ENCODE data around the gene CCZ1B. TPM values are rescaled to one million over a fixed set of nuclear protein-coding genes. Genes with fewer than 3 reads are reported as not detected.
"Not testable (repeated sequence)": the region's sequence is repeated elsewhere in the genome, so short reads cannot be mapped to it uniquely, and the experiment has no call there.

CCZ1B gene
- total RNA-seq (2021), result 106 and 166 TPM in 2 replicates
- percentile 89 among the genes with signal in this experiment for Bru-seq, nascent RNA
- percentile 90 among the genes with signal in this experiment for BruChase-seq, experiment 1, labeled RNA remaining after a 2-hour chase
- percentile 85 among the genes with signal in this experiment for BruChase-seq, experiment 2, labeled RNA remaining after a 6-hour chase
- long read RNA-seq, transcript CCZ1B-205 (3 exons, 748 nt), result minor isoform, 7 of 244 reads
- long read RNA-seq, transcript CCZ1B-201 (15 exons, 2,885 nt), result major isoform, 212 of 244 reads
- long read RNA-seq, partial matches to known transcripts, result 5 of 244 reads
- long read RNA-seq, other reads (novel, unspliced or antisense), result 18 of 244 reads

GRCh38 chr7:6826151-6826550, at the start of gene CCZ1B:
Gene CCZ1B (minus strand): TSS chr7:6826275. CDS start chr7:6826197, 78 bp downstream.
- Histone ChIP-seq H3K27ac (peak within 1 kb of the TSS; percentile 52), H3K4me2 (peak within 1 kb of the TSS; percentile 76), H3K4me3 (peak within 1 kb of the TSS; percentile 61), H3K79me2 (ENCODE audit: low read depth) (peaks cover 19% of the 10 kb centered on the region), H3K36me3 (ENCODE audit: low read depth) (peaks cover 13% of the 10 kb centered on the region), H2AFZ (0 out of 2 replicates have a peak within 1 kb of the TSS, but pooled peaks have one; percentile 80), H3K4me1 (replicated peaks; ENCODE audit: insufficient read depth) (peaks cover 14% of the 10 kb centered on the region)
- DNase-seq, result peak; percentile 76 to 95
- CTCF ChIA-PET; H3K9me3 ChIP-seq (ENCODE audit: insufficient read depth, low read depth); H3K27me3 ChIP-seq (ENCODE audit: insufficient read depth, low read depth); BruUV-seq (replicated peaks); H3F3A ChIP-seq (ENCODE audit: insufficient read depth, low read depth); intact Hi-C loops (cut with micrococcal nuclease; ENCODE audit: unreplicated experiment); H3K9me2 ChIP-seq (ENCODE audit: insufficient read depth); H4K20me1 ChIP-seq (ENCODE audit: insufficient read depth); POLR2A ChIA-PET (ENCODE audit: unreplicated experiment): not testable (repeated sequence)

- DNase-seq; H3K9me2 ChIP-seq (ENCODE audit: insufficient read depth); intact Hi-C loops (cut with micrococcal nuclease; ENCODE audit: unreplicated experiment); H3K27me3 ChIP-seq (ENCODE audit: insufficient read depth, low read depth); POLR2A ChIA-PET (ENCODE audit: unreplicated experiment); H3K4me2 ChIP-seq; H4K20me1 ChIP-seq (ENCODE audit: insufficient read depth); H3K4me3 ChIP-seq; H3K79me2 ChIP-seq (ENCODE audit: low read depth); CTCF ChIA-PET; H3K27ac ChIP-seq; H2AFZ ChIP-seq; H3F3A ChIP-seq (ENCODE audit: insufficient read depth, low read depth); H3K9me3 ChIP-seq (ENCODE audit: insufficient read depth, low read depth); BruUV-seq (replicated peaks); H3K36me3 ChIP-seq (ENCODE audit: low read depth): not testable (repeated sequence)
- peaks cover 21% of the 10 kb centered on the region for H3K4me1 ChIP-seq (replicated peaks; ENCODE audit: insufficient read depth)
These were observed 48.9 kb upstream of the CCZ1B start for GRCh38 chr7:6875022-6875421.

DNA sequence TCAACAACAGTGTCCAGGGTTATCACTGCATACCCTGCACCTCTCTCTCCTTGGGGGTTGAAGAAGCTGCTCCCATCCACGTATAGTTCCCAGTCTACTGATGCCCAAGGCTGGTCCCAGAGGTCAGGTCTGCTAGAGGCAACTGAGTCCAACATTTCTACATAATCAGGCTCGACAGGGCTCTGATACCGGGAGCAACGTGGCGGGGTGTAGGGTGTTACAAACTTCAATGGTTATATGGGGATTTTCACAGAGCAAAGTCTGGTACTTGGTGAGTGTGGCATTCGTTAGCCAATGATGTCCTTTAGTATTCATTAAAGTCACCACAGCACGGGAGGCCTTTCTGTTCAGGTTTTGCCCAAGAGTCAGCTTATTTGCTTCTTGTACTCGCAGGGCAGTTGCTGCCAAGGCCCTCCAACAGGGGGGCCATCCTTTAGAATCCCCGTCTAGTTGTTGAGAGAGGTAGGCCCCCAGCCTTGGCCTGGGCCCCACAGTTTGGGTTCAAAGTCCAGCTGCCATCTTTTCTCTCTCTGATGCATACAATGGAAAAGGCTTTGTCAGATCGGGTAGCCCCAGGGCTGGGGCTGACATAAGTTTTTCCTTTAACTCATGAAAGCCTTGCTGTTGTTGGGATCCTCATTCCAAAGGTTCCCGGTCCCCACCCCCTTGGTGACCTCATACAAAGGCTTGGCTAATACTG, 46.3 kb upstream of the CCZ1B start:
- H3K4me3 ChIP-seq, result peak overlapping the region; percentile 5; the same call in 1 of the 2 replicates
- H3K27me3 ChIP-seq (ENCODE audit: insufficient read depth, low read depth); H3K9me2 ChIP-seq (ENCODE audit: insufficient read depth); H3K79me2 ChIP-seq (ENCODE audit: low read depth); H3F3A ChIP-seq (ENCODE audit: insufficient read depth, low read depth); CTCF ChIA-PET; H3K9me3 ChIP-seq (ENCODE audit: insufficient read depth, low read depth); DNase-seq; BruUV-seq (replicated peaks); H4K20me1 ChIP-seq (ENCODE audit: insufficient read depth); H3K36me3 ChIP-seq (ENCODE audit: low read depth): not testable (repeated sequence)
- H3K4me2 ChIP-seq, result peak overlapping the region; percentile 65
- POLR2A ChIA-PET (ENCODE audit: unreplicated experiment), result interaction anchor here (0.6 kb wide), 1 partner anchor 56 kb away, joined by 3 read pairs; no protein-coding TSS in a partner anchor
- peaks cover 21% of the 10 kb centered on the region for H3K4me1 ChIP-seq (replicated peaks; ENCODE audit: insufficient read depth)
- intact Hi-C loops (cut with micrococcal nuclease; ENCODE audit: unreplicated experiment), result loop anchor here (5.0 kb wide), 1 partner anchor 355 kb away; no protein-coding TSS in a partner anchor
- peak overlapping the region; percentile 49 for H3K27ac ChIP-seq
- peak overlapping the region; percentile 23; the same call in 1 of the 2 replicates for H2AFZ ChIP-seq

GRCh38 chr7:6871421-6872144, 45.5 kb upstream of the CCZ1B start:
- not testable (repeated sequence) for H3F3A ChIP-seq (ENCODE audit: insufficient read depth, low read depth); H3K9me3 ChIP-seq (ENCODE audit: insufficient read depth, low read depth); H3K79me2 ChIP-seq (ENCODE audit: low read depth); H3K36me3 ChIP-seq (ENCODE audit: low read depth); H3K9me2 ChIP-seq (ENCODE audit: insufficient read depth); BruUV-seq (replicated peaks); H3K27me3 ChIP-seq (ENCODE audit: insufficient read depth, low read depth); H4K20me1 ChIP-seq (ENCODE audit: insufficient read depth)
- Histone ChIP-seq H3K4me3 (peak overlapping the region; percentile 5; the same call in 1 of the 2 replicates), H3K4me2 (peak overlapping the region; percentile 65), H3K4me1 (replicated peaks; ENCODE audit: insufficient read depth) (peaks cover 21% of the 10 kb centered on the region), H2AFZ (peak overlapping the region; percentile 74; the same call in 1 of the 2 replicates), H3K27ac (peak overlapping the region; percentile 49)
- peak; percentile 80 to 84 for DNase-seq
- ChIA-PET CTCF (interaction anchor here (0.9 kb wide), 1 partner anchor 13 kb away, joined by 4 read pairs; no protein-coding TSS in a partner anchor), POLR2A (ENCODE audit: unreplicated experiment) (interaction anchor here (0.6 kb wide), 2 partner anchors 136 to 641 kb away, joined by 3 read pairs; no protein-coding TSS in a partner anchor)
- peak; percentile 61; the same call in 1 of the 2 replicates for TF ChIP-seq CTCF (conservative IDR thresholded peaks at IDR 0.05)
- intact Hi-C loops (cut with micrococcal nuclease; ENCODE audit: unreplicated experiment), result loop anchor here (5.0 kb wide), 1 partner anchor 354 kb away; no protein-coding TSS in a partner anchor

DNA sequence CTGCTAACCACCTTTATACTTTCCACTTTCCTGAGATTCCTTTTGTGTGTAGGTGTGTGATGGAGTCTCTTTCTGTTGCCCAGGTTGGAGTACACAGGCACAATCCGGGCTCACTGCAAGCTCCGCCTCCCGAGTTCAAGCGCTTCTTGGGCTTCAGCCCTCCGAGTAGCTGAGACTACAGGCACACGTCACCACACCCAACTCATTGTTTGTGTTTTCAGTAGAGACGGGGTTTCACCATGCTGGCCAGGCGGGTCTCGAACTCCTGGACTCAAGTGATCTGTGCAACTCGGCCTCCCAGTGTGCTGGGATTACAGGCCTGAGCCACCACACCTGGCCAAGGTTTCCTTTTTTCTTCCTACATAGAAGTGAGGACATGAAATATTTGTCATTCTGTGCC, 38.7 kb upstream of the CCZ1B start:
- H3K36me3 ChIP-seq (ENCODE audit: low read depth); intact Hi-C loops (cut with micrococcal nuclease; ENCODE audit: unreplicated experiment); H3K27me3 ChIP-seq (ENCODE audit: insufficient read depth, low read depth); H3K4me1 ChIP-seq (replicated peaks; ENCODE audit: insufficient read depth); H3K9me3 ChIP-seq (ENCODE audit: insufficient read depth, low read depth); DNase-seq; H3F3A ChIP-seq (ENCODE audit: insufficient read depth, low read depth); POLR2A ChIA-PET (ENCODE audit: unreplicated experiment); H3K4me3 ChIP-seq; H3K79me2 ChIP-seq (ENCODE audit: low read depth); H3K9me2 ChIP-seq (ENCODE audit: insufficient read depth); H3K27ac ChIP-seq; BruUV-seq (replicated peaks); H2AFZ ChIP-seq; CTCF ChIA-PET; H3K4me2 ChIP-seq; H4K20me1 ChIP-seq (ENCODE audit: insufficient read depth): not testable (repeated sequence)

- BruUV-seq (replicated peaks); H3K4me1 ChIP-seq (replicated peaks; ENCODE audit: insufficient read depth); H4K20me1 ChIP-seq (ENCODE audit: insufficient read depth); H3K27me3 ChIP-seq (ENCODE audit: insufficient read depth, low read depth); H2AFZ ChIP-seq; intact Hi-C loops (cut with micrococcal nuclease; ENCODE audit: unreplicated experiment); H3K9me3 ChIP-seq (ENCODE audit: insufficient read depth, low read depth); H3K9me2 ChIP-seq (ENCODE audit: insufficient read depth); H3K4me2 ChIP-seq; H3K79me2 ChIP-seq (ENCODE audit: low read depth); H3F3A ChIP-seq (ENCODE audit: insufficient read depth, low read depth); DNase-seq; H3K4me3 ChIP-seq; POLR2A ChIA-PET (ENCODE audit: unreplicated experiment); H3K36me3 ChIP-seq (ENCODE audit: low read depth); H3K27ac ChIP-seq; CTCF ChIA-PET: not testable (repeated sequence)
These were observed 38.1 kb upstream of the CCZ1B start for GRCh38 chr7:6864188-6864587.
